WTC11 (cell line): ENCODE results near the gene CLDN20.

Experiments used
- FOXP1 ChIP-seq: sonication (generic); formaldehyde crosslinking; IDR thresholded peaks from 2 replicates; pipeline ENCODE4 v1.8.0; 2022; ENCODE audit warnings: missing genetic modification reagents, mild to moderate bottlenecking, moderate library complexity, borderline replicate concordance
- NFE2L1 ChIP-seq: sonication (generic); formaldehyde crosslinking; IDR thresholded peaks from 2 replicates; pipeline ENCODE4 v1.8.1; 2023; ENCODE audit warnings: missing genetic modification reagents
- NR1H2 ChIP-seq: sonication (generic); formaldehyde crosslinking; IDR thresholded peaks from 2 replicates; pipeline ENCODE4 v1.9.0; 2021; ENCODE audit warnings: mild to moderate bottlenecking, moderate library complexity, missing genetic modification reagents
- RELA ChIP-seq: sonication (generic); formaldehyde crosslinking; IDR thresholded peaks from 2 replicates; pipeline ENCODE4 v1.8.1; 2022; ENCODE audit warnings: missing genetic modification reagents, mild to moderate bottlenecking, borderline replicate concordance
- SP1 ChIP-seq: sonication (generic); formaldehyde crosslinking; conservative IDR thresholded peaks from 2 replicates; pipeline ENCODE4 v1.8.1; 2022; ENCODE audit warnings: missing genetic modification reagents
- TEAD1 ChIP-seq: sonication (generic); formaldehyde crosslinking; IDR thresholded peaks from 2 replicates; pipeline ENCODE4 v1.8.0; 2022; ENCODE audit warnings: mild to moderate bottlenecking, missing genetic modification reagents
- TP53 ChIP-seq: sonication (generic); formaldehyde crosslinking; IDR thresholded peaks from 2 replicates; pipeline ENCODE4 v1.8.1; 2023; ENCODE audit warnings: mild to moderate bottlenecking, missing genetic modification reagents
- TF ChIP-seq, protein P1 (sequence below): sonication (generic); formaldehyde crosslinking; IDR thresholded peaks from 2 replicates; pipeline ENCODE4 v1.8.1; 2022; ENCODE audit warnings: low read depth, mild to moderate bottlenecking, moderate library complexity, missing genetic modification reagents, borderline replicate concordance
- TF ChIP-seq, protein P2 (sequence below): fragments of 200-600 bp; IDR thresholded peaks from 2 replicates; pipeline ENCODE4 v1.8.0; 2022; ENCODE audit warnings: antibody characterized with exemption
- TF ChIP-seq, protein P3 (sequence below): sonication (generic); formaldehyde crosslinking; IDR thresholded peaks from 2 replicates; pipeline ENCODE4 v1.8.0; 2022; ENCODE audit warnings: mild to moderate bottlenecking, missing genetic modification reagents
- TF ChIP-seq, protein P4 (sequence below): sonication (generic); formaldehyde crosslinking; IDR thresholded peaks from 2 replicates; pipeline ENCODE4 v1.8.1; 2023; ENCODE audit warnings: mild to moderate bottlenecking, moderate library complexity, missing genetic modification reagents
- TF ChIP-seq, protein P5 (sequence below): sonication (generic); formaldehyde crosslinking; IDR thresholded peaks from 2 replicates; pipeline ENCODE4 v1.8.0; 2022; ENCODE audit warnings: mild to moderate bottlenecking, missing genetic modification reagents

DNA sequence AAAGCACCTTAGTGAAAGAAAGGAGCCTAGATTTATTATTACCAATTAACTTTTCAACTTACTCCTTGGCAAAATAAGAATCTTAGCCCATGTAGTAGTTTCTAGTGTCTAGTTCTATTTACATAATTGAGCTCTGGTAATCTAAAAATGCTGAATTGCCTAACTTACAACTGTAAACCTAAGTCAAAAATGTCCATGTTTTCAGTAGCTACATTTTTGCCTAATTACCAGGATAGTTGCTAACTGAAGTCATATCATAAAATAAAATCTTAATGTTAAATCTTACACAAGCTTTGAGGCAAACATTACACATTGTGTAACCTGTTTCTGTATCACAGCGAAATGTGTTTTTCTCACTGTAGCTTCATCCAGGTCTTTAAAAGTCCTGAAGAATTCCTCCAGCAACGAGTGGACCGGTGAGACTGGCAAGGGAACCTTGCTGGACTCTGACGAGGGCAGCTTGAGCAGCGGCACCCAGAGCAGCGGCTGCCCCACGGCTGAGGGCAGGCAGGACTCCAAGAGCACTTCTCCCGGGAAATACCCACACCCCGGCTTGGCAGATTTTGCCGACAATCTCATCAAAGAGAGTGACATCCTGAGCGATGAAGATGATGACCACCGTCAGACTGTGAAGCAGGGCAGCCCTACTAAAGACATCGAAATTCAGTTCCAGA, 7.6 kb upstream of the CLDN20 start:
- TF ChIP-seq RELA (CRISPR knock-in tag) (no peak), NFE2L1 (CRISPR knock-in tag) (no peak), NR1H2 (CRISPR knock-in tag) (no peak), FOXP1 (CRISPR knock-in tag) (no peak), TP53 (CRISPR knock-in tag) (no peak), SP1 (CRISPR knock-in tag) (no peak), TEAD1 (CRISPR knock-in tag) (no peak)
- TF ChIP-seq, protein P1, sequence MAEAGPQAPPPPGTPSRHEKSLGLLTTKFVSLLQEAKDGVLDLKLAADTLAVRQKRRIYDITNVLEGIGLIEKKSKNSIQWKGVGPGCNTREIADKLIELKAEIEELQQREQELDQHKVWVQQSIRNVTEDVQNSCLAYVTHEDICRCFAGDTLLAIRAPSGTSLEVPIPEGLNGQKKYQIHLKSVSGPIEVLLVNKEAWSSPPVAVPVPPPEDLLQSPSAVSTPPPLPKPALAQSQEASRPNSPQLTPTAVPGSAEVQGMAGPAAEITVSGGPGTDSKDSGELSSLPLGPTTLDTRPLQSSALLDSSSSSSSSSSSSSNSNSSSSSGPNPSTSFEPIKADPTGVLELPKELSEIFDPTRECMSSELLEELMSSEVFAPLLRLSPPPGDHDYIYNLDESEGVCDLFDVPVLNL = no peak
- TF ChIP-seq, protein P2, sequence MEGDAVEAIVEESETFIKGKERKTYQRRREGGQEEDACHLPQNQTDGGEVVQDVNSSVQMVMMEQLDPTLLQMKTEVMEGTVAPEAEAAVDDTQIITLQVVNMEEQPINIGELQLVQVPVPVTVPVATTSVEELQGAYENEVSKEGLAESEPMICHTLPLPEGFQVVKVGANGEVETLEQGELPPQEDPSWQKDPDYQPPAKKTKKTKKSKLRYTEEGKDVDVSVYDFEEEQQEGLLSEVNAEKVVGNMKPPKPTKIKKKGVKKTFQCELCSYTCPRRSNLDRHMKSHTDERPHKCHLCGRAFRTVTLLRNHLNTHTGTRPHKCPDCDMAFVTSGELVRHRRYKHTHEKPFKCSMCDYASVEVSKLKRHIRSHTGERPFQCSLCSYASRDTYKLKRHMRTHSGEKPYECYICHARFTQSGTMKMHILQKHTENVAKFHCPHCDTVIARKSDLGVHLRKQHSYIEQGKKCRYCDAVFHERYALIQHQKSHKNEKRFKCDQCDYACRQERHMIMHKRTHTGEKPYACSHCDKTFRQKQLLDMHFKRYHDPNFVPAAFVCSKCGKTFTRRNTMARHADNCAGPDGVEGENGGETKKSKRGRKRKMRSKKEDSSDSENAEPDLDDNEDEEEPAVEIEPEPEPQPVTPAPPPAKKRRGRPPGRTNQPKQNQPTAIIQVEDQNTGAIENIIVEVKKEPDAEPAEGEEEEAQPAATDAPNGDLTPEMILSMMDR = no peak
- TF ChIP-seq, protein P3, sequence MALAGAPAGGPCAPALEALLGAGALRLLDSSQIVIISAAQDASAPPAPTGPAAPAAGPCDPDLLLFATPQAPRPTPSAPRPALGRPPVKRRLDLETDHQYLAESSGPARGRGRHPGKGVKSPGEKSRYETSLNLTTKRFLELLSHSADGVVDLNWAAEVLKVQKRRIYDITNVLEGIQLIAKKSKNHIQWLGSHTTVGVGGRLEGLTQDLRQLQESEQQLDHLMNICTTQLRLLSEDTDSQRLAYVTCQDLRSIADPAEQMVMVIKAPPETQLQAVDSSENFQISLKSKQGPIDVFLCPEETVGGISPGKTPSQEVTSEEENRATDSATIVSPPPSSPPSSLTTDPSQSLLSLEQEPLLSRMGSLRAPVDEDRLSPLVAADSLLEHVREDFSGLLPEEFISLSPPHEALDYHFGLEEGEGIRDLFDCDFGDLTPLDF (CRISPR knock-in tag) = no peak
- TF ChIP-seq, protein P4, sequence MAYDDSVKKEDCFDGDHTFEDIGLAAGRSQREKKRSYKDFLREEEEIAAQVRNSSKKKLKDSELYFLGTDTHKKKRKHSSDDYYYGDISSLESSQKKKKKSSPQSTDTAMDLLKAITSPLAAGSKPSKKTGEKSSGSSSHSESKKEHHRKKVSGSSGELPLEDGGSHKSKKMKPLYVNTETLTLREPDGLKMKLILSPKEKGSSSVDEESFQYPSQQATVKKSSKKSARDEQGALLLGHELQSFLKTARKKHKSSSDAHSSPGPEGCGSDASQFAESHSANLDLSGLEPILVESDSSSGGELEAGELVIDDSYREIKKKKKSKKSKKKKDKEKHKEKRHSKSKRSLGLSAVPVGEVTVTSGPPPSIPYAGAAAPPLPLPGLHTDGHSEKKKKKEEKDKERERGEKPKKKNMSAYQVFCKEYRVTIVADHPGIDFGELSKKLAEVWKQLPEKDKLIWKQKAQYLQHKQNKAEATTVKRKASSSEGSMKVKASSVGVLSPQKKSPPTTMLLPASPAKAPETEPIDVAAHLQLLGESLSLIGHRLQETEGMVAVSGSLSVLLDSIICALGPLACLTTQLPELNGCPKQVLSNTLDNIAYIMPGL = no peak
- TF ChIP-seq, protein P5, sequence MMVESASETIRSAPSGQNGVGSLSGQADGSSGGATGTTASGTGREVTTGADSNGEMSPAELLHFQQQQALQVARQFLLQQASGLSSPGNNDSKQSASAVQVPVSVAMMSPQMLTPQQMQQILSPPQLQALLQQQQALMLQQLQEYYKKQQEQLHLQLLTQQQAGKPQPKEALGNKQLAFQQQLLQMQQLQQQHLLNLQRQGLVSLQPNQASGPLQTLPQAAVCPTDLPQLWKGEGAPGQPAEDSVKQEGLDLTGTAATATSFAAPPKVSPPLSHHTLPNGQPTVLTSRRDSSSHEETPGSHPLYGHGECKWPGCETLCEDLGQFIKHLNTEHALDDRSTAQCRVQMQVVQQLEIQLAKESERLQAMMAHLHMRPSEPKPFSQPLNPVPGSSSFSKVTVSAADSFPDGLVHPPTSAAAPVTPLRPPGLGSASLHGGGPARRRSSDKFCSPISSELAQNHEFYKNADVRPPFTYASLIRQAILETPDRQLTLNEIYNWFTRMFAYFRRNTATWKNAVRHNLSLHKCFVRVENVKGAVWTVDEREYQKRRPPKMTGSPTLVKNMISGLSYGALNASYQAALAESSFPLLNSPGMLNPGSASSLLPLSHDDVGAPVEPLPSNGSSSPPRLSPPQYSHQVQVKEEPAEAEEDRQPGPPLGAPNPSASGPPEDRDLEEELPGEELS (CRISPR knock-in tag) = no peak
